ENCODE results near the gene TOM1L2.

TOM1L2 gene

GRCh38 chr17:17856386-17856785 lies 115.8 kb downstream of the TOM1L2 start:
- FAIRE-seq (no peak), DNase-seq (ENCODE audit: insufficient read length, low spot score) (no peak)
- no peak for TF ChIP-seq POLR2A (IDR thresholded peaks at IDR 0.05; ENCODE audit: low read depth, low read length)

- FAIRE-seq = no peak
- TF ChIP-seq POLR2A (IDR thresholded peaks at IDR 0.05; ENCODE audit: low read depth, low read length) = no peak
Observed at GRCh38 chr17:17855976-17856375, 116.2 kb downstream of the TOM1L2 start.

DNA sequence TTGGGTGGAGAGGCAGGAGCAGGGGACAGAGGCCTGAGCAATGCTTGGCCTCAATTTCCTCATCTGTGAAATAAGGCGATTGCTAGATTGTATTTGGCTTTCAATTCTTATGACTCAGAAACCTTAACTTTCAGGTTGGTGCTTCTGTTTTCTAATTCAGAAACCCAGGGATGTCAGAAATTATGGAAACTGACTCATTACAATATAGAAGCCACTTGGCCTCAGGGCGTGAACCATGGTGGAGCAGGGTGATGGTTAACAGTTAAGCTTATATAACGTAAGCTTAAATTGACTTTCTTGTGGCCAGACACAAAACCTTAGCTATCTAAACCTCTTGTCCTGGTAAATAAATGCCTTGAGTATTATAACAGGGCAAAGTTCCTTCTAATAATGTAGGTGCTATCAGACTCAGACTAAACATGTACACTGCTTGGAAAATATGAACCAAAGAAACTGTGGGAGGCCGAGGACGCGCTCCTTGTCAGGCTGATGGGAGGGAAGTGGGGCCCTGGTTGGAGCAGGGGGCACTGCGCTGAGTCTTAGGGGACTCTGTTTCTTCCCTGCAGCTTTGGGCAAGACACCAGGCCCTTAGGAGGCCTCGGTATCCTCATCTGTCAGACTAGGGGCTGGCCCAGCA lies 118.3 kb downstream of the TOM1L2 start:
- DNase-seq (ENCODE audit: insufficient read length, low spot score) = no peak
- no peak for TF ChIP-seq POLR2A (IDR thresholded peaks at IDR 0.05; ENCODE audit: low read depth, low read length)
- FAIRE-seq = no peak

More at GRCh38 chr17:17855976-17856375, 116.2 kb downstream of the TOM1L2 start:
- no peak for DNase-seq (ENCODE audit: insufficient read length, low spot score)

DNA sequence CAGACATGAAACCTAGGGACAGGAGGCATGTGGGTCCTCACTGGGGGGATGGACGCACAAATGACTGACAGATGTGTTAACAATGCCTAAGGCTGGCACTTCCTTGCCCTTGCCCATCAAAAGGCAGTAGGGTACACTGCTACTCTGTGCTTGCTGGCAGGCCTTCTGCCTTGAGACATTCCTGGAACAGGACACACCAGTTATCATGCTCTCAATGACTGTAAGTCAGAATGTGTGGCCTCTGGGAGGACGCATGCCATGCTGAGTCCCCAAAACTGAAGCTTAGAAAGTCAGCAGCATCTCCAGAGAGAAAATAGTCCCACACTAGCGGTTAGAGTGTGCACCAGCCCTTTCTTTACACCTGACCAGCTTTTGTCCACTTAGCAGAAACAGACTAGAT lies 119.3 kb downstream of the TOM1L2 start:
- no peak for TF ChIP-seq POLR2A (IDR thresholded peaks at IDR 0.05; ENCODE audit: low read depth, low read length)
- DNase-seq (ENCODE audit: insufficient read length, low spot score) = no peak
- no peak for FAIRE-seq

DNA sequence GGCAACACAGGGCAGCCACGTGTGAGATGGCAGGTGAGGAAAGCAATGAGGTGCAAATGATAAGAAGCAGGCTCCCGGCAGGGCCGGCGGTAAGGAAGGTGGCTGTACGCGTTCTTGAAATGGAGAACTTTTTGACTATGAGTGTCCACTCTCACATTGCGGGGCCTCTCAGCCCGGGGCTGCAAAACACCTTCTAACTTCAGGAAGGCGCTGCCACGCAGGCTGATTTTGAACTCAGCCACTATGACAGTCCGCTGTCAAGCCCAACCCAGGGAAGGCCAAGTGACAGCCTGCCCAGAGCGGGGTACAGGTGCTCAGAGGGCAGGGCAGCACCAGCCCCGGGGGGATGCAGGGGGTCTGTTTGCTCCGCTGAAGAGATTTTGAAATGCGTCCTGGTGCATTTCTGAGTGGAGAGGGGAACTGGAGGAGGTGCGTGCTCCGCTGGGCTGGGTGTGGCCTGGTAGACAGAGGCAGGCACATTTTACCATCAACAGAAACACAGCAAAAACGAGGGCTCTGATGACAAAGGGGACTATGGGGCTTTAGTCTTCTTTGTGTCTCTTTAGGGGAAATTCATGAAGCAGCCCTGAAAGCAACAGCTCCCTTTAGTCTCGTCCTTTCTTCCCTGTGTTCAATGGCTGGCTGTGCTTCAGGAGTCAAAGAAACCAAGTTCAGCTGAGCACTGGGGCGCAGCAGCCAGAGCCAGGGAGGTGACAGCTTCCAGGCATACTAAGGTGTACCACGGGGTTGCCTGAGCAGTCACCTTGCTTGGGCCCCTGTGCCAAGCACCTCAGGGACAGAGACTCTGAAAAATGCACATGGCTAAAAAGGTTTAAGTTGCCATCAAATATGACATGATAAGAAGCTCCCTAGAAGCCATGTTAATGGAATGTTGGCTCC lies 120.8 kb downstream of the TOM1L2 start:
- FAIRE-seq (no peak), DNase-seq (ENCODE audit: insufficient read length, low spot score) (no peak)
- no peak for TF ChIP-seq POLR2A (IDR thresholded peaks at IDR 0.05; ENCODE audit: low read depth, low read length)

DNA sequence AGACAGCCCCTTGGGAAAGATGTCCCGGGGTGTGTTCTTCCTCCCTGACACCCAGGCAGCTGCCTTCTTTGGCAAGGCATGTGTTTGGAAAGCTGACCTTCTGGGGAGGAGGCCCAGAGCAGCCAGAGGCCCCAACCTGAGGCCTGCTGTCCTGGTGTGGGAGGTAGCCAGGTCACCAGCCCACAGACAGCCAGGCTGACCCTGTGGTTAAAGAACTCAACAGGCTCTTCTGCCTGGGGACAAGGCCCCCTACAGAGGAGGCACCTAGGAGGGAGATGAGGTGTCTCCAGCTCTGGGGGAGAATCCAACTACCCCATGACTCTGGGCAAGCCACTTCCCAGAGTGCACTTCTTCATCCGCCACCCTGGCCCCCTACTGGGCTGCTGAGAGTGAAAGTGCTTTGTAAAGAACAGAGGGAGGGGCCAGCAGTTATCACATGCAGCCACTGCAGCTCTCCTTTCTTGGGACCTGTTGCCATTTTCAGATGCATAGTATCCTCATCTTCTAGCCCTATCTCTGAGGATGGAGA lies 122.3 kb downstream of the TOM1L2 start:
- TF ChIP-seq POLR2A (IDR thresholded peaks at IDR 0.05; ENCODE audit: low read depth, low read length) = no peak
- DNase-seq (ENCODE audit: insufficient read length, low spot score) (peak; percentile 92), FAIRE-seq (peak; percentile 90)

DNA sequence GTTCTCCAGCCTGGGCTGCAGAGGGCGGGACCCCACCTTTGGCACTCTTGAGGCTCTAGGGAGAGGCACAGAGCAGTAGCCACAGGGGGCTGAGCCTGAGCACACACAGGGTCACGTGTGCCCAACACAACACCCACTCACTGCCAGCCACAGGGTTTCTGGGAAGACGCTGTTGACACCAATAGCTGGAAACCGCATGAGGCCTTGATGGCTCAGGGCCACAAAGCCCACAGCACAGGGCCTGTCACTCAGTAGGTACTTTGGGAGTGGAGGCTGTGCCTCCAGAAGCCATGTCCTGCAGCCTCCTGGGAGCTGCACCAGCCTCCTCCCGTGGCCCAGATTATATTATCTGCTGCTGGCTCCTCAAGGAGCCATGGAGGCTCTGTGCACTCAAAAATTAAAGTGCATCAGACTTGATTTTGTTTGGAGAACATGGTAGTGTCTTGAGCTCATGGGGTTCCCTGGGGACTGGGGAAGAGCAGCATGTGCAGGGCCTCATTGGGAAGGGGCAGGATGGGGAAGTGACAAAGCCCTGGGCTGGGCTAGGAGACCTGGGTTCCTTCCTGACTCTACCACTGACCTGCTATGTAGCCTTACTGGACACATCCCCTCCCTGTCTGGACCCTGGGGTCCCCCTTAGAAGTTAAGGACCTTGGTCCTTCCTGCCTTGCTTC lies 122.9 kb downstream of the TOM1L2 start:
- FAIRE-seq (peak; percentile 74), DNase-seq (ENCODE audit: insufficient read length, low spot score) (no peak)
- TF ChIP-seq POLR2A (IDR thresholded peaks at IDR 0.05; ENCODE audit: low read depth, low read length) = no peak

DNA sequence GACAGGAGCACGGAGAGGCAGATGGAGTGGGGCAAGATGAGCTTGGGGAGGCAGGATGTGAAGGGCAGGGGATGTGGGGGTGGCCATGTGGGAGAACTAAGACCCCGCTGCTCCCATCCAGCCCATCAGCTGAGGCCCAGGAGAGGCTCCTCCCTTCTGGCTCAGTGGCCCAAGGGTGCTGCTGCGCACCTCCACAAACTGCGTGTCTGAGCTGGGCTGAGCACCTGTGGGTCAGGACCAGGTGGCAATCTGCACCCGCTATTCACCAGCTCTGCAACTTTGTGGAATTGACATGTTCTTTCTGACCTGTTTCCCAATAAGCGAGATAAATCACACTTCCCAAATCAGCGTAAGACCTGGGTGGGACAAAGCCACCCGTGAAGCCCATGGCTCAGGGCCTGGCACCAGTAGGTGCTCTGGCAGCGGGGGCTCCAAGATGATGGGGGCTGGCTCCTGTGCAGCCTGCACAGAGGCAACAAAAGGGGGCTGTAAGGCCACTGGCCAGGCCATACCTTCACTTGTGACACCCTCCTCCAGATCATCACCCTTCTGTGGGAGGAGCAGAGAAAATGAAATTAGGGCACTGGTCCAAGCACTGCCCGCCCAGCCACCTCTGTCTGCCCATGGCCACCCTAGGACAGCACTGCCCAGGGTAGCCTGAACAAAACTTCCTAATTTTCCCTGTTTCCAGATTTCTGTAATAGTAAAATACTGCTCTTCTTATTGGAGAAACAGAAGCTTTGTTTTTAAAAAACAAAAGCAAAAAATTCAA lies 123.7 kb downstream of the TOM1L2 start:
- no peak for TF ChIP-seq POLR2A (IDR thresholded peaks at IDR 0.05; ENCODE audit: low read depth, low read length)
- DNase-seq (ENCODE audit: insufficient read length, low spot score) = no peak
- FAIRE-seq = no peak

DNA sequence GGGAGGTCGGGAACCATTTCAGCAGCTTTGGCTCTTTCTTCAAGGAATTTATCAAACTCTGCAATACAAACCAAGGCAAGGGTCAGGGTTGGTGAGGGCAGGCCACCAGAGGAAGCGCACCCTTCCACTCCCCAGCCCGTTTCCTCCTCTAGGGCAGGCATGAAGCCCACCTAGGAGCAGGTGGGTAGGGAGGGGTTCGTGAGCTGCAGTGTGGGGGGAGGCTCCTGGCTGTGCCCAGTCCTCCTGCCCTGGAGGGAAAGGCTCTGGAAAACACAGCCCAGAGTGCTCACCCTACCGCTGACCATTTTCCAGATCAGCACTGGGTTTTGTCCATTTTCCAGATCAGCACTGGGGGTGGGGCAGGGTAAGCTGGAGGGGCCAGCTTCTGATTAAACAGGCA lies 124.5 kb downstream of the TOM1L2 start:
- no peak for DNase-seq (ENCODE audit: insufficient read length, low spot score)
- no peak for TF ChIP-seq POLR2A (IDR thresholded peaks at IDR 0.05; ENCODE audit: low read depth, low read length)
- no peak for FAIRE-seq

GRCh38 chr17:17847118-17847689 lies 125.0 kb downstream of the TOM1L2 start:
- DNase-seq (ENCODE audit: insufficient read length, low spot score) = no peak
- TF ChIP-seq POLR2A (IDR thresholded peaks at IDR 0.05; ENCODE audit: low read depth, low read length) = no peak
- no peak for FAIRE-seq

- TF ChIP-seq POLR2A (IDR thresholded peaks at IDR 0.05; ENCODE audit: low read depth, low read length) = no peak
- no peak for FAIRE-seq
- no peak for DNase-seq (ENCODE audit: insufficient read length, low spot score)
Observed at GRCh38 chr17:17846645-17847044, 125.6 kb downstream of the TOM1L2 start.

- DNase-seq (ENCODE audit: insufficient read length, low spot score) = no peak
- TF ChIP-seq POLR2A (IDR thresholded peaks at IDR 0.05; ENCODE audit: low read depth, low read length) = no peak
- FAIRE-seq = no peak
Observed at GRCh38 chr17:17846003-17846402, 126.2 kb downstream of the TOM1L2 start.
